ENCODE data around the gene OMD.

OMD gene, protein sequence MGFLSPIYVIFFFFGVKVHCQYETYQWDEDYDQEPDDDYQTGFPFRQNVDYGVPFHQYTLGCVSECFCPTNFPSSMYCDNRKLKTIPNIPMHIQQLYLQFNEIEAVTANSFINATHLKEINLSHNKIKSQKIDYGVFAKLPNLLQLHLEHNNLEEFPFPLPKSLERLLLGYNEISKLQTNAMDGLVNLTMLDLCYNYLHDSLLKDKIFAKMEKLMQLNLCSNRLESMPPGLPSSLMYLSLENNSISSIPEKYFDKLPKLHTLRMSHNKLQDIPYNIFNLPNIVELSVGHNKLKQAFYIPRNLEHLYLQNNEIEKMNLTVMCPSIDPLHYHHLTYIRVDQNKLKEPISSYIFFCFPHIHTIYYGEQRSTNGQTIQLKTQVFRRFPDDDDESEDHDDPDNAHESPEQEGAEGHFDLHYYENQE

DNA sequence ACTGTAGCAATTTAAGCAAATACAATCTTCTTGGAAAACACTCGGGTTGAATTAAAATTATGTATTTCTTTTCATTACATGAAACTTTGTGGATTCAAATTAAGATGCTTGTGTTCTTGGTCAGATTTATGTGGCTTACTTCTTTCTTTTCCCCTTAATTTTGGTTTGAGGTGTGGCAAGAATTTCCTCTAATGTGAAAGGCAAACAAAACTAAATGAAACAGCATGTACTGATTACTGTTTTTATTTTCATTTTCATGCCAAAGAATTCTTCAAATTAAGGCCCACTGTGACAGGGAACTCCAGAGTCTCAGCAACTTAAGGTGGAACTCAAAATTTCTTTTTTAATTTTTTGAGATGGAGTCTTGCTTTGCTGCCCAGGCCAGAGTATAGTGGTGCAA lies at the start of gene OMD:
OMD (minus strand) TSS at position 132 of the 400 bp plus-strand sequence. CDS start 6,913 bp downstream, outside the sequence.
- no peak for DNase-seq

- no peak for DNase-seq
These were observed 43.9 kb upstream of the OMD start for GRCh38 chr9:92468206-92468605.

- no peak for DNase-seq
These were observed 43.2 kb upstream of the OMD start for GRCh38 chr9:92467511-92467910.

GRCh38 chr9:92467041-92467440 lies 42.8 kb upstream of the OMD start:
- no peak for DNase-seq

DNA sequence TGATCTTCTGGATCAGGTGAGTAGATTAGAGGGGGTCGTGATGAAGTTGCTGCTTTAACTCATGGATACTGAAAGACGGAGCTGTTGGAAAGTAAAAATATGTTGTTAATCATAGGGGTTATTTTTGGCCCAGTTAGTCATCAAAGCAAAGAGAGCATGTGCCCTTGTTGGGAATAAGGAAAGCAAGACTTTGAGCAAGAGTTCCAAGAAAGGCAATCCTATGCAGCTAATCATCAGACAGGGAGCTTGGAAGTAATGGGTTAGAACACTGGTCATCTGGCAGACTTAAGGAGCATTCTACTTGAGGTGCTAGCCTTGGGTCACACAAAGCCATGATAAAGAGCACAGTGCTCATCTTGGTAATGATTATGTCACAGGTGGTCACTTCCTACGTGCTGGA lies 39.7 kb upstream of the OMD start:
- no peak for DNase-seq

DNA sequence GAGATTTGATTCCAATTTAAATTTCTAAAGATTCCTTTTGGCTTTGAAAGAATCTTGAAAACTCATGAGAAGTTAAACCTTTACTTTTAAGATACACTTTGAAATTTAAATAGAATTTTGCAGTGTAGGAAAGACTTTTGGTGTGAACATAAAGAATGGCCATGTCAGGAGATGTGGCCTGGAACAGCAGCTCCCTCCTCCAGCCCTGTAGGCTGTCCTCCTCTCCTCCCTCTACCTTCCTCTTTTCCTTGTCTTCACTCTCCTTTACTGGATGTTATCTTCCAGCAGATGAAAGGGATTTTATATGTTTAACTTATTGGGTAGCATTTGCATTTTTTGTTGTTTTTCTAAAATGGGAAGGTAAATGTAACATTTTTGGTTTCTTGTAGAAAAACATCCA lies 39.1 kb upstream of the OMD start:
- DNase-seq, result no peak

GRCh38 chr9:92457576-92457975 lies 33.3 kb upstream of the OMD start:
- no peak for DNase-seq

DNA sequence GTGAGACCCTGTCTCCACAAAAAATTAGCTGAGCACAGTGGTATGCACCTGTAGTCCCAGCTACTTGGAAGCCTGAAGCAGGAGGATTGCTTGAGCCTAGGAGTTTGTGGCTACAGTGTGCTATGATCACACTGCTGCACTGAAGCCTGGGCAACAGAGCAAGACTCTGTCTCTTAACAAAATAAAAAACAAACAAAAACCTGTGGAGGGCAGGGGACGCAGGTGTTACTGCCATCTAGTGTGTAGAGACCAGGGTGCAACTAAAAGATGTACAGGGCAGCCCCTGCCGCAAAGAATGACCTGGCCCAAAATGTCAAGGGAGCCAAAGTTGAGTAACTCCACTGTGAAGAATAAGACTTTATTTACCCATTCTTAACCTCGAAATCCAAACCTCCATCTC lies 30.9 kb upstream of the OMD start:
- DNase-seq, result no peak

- no peak for DNase-seq
These were observed 22.3 kb upstream of the OMD start for GRCh38 chr9:92446536-92446935.

DNA sequence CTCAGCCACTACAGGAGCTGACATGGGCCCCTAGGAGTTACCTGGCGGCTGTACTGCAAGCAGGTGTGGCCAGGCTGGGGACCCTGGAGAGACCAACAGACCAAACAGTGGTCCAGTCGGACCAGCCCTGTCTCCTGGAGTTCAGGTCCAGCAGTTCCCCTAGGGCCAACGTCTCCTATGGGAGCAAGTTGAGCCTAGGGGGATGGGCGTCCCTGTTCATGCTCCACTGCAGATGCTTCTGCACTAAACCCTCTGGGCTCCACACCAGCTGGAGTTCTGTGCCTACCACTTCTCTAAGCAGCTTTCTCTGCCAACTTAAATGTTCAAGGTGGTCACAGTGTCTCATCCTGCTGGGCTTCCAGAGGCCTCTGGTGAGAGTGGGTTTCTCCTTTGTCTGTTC lies 20.6 kb upstream of the OMD start:
- peak; percentile 40 for DNase-seq

DNA sequence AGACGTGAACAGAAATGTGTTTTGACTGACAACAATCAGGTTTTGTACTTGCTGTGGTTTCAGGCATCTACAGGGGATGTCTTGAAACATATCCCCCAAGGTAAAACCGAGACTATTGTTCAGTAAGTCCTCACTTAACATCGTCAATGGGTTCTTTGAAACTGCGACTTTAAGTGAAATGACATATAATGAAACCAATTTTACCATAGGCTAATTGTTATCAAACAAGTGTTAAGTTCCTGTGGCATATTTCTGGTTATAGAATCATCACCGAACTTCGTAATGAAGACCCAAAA lies 16.4 kb upstream of the OMD start:
- no peak for DNase-seq

DNA sequence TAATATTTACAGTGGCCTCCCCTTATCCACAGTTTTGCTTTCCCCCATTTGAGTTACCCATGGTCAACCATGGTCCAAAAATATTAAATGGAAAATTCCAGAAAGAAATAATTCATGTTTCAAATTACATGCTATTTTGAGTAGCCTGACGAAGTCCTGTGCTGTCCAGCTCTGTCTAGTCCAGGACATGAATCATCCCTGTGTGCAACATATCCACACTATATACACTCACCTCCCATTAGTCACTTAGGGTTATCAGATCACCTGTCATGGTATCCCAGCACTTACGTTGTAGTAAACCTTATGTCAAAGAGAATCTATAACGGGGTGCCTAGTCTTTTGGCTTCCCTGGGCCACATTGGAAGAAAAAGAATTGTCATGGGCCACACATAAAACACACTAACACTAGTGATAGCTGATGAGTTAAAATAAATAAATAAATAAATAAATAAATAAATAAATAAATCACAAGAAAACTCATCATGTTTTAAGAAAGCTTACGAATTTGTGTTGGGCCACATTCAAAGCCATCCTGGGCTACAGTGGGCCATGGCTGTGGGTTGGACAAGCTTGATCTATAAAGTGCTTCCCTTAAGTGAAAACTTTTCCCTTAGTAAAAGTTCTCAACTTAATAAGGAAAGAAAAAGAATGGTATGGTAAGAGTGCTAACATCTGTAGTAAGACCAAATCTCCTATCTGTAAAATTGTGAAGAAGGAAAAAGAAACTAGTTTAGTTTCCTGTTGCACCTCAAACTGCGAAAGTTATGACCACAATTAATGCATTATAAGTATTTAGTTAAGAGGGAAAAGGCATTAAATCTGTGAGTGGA lies 15.9 kb upstream of the OMD start:
- DNase-seq, result no peak

- DNase-seq, result no peak
These were observed 14.7 kb upstream of the OMD start for GRCh38 chr9:92438900-92439526.

DNA sequence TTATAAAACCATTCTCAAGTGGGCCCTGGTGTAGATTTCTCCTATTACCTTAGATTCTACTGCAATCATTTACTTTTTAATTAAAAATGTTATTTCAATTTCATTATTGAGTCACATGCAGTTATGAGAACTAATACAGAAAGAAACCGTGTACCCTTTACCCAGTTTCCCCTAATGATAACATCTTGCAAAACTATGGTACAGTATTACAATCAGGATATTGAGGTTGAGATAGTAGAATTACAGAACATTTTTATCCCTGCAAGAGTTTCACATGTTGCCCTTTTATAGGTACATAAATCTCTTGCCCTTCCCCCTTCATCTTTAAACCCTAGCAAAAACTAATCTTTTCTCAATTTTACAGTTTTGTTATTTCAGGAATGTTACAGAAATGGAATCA lies 11.0 kb upstream of the OMD start:
- DNase-seq, result no peak

DNA sequence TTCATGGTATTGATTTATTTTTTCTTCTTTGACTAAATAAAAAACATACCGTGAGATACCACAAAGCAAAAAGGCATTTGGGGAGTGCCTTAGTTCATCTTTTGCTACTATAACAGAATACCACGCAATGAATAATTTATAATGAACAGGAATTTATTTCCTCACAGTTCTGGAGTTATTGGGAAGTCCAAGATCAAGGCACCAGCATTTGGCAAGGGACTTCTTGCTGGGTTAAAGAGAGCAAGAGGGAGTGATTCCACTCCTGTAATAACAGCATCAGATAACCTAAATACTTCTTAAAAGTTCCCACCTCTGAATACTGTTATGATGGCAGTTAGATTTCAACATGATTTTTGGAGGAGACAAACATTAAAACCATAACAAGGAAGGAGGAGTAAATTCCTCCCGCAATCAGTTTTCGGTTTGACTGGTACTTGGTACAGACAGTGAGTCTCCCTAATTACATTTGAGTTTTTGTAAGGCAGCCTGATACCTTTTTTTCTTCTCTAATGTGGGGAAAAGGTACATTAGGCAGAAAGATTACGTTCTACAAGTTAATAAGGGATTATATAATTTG lies 8.8 kb upstream of the OMD start:
- no peak for DNase-seq

DNA sequence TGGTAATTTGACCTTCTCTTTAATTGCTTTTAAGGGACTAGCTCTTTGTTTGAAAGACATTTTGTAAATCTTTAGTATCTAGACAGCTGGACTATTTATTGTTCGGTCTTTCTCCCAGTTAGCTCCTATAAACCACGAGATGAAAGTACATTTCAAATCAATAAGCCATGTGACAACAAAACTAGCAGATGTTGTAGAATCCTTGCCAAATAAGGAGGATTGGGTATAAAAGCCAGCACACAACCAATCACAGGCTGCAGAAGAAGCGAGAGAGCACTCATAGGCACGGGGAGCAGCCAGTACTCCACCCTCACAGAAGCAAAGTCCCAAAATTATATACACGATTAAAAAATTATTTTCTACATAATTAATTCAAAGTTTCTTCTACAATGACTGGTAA lies 8.1 kb upstream of the OMD start:
- no peak for DNase-seq

GRCh38 chr9:92429836-92430235 lies 5.6 kb upstream of the OMD start:
- DNase-seq, result no peak

- no peak for DNase-seq
These were observed 2.4 kb upstream of the OMD start for GRCh38 chr9:92426501-92427145.

DNA sequence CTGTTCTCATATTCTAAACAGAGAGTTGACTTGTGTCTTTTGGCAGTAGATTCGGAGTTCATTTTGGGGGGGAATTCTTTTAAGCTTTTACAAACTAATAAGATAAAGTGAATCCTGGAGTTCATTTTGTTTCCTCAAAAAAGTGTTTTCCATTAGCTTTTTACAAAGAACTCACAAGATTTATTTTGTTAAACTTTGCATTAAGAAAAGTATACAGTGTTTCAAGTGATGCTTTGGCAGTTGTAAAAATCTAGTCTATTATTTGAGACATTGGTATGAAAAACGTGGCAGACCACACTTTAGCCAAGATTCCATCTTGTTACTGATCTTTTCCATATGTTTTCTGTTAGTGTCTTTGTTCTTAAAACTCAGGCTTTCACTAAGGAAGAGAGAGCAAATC lies 1.2 kb upstream of the OMD start:
- no peak for DNase-seq

GRCh38 chr9:92423612-92424011 lies 659 bp downstream of the OMD start:
- DNase-seq, result no peak

DNA sequence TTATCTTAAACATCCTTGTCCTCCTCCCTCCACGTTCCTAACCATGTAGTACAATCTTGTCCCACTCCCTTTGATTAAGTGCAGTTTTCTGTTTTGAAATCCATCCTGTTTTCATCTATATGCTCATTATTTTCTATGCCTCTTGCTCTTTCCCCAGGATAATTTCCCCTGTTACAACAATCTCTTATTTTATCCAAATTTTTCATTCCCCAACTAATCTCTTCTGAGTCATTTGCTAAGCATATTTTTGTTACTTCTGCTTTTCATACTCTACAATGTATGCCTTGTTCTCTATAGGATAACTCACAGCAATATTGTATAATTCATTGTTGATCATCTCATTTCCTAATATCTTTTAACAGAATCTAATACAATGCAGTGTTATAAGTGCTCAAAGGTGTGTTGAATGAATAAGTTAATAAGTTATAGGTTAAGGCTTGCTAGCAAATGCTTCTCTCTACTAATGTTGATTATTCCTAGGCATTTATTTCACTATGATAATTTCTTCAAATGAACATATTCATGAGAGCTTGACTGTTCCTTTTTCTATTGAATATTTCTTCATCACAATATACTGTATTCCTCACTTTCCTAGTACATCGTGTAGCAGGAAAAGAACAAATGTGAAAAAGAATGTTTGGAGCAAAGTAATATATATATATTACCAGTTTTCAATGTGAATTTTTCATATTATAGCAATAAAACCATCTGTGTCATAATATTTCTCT lies 1.5 kb downstream of the OMD start:
- no peak for DNase-seq

DNA sequence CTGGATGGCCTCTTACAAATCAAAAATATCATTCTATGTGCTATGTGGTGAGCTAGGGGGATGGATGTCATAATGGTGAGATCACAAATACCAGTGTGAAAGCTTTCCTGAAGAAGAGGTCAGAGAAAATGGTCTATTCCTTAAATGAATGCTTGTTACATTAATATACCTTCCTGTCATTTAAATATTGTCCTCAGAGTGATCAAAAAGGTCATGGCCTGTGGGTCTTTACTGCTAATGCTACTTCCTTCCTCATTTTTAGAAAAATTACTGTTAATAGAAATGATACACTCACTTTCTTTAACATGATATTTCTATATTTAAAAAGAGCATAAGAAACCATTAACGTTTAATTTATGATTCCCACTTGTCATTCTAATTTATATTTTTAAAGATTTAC lies 9.7 kb downstream of the OMD start:
- DNase-seq, result no peak
